ENCODE data around the gene CAPZA1. TPM values are rescaled to one million over a fixed set of nuclear protein-coding genes. Genes with fewer than 3 reads are reported as not detected.

The CAPZA1 gene
- total and polyA plus RNA-seq, 2 donors (not counting 3 experiments of a cell fraction or from before 2014, with no cell fraction given) = 77.1 to 183 TPM

- FAIRE-seq (peak; percentile 88), DNase-seq (ENCODE audit: low read depth, low spot score) (peak; percentile 88)
- H3K9ac ChIP-seq (replicated peaks; ENCODE audit: extremely low read depth, insufficient read depth, low read length) = peak overlapping the region; percentile 66
- H3K4me1 ChIP-seq (ENCODE audit: control insufficient read depth, extremely low read depth, insufficient read depth, low read length) = peaks cover 37% of the 10 kb centered on the region
- no peaks in the 10 kb centered on the region for H4K20me1 ChIP-seq (replicated peaks; ENCODE audit: control insufficient read depth, extremely low read depth, insufficient read depth, low read length)
- H3K9me3 ChIP-seq (replicated peaks; ENCODE audit: control insufficient read depth, insufficient read depth, low read length) = no peaks in the 10 kb centered on the region
- peak overlapping the region; percentile 41 to 89 (median 81) for H3K4me3 ChIP-seq (replicated peaks in 1 of 3; ENCODE audit: insufficient read depth in 1 of 3, low read depth in 1 of 3, low read length in 3 of 3)
- dilution Hi-C loops (cut with MboI; ENCODE audit: extremely low pct_ligation_motif_present, low sequenced_read_pairs) (no loop called here), intact Hi-C loops (cut with micrococcal nuclease) (loop anchor here (1.0 to 5.0 kb wide), 7 partner anchors 8 to 1050 kb away; partner anchors contain the start of genes PHTF1 and PPM1J)
- peaks cover 45% of the 10 kb centered on the region for H3K79me2 ChIP-seq (ENCODE audit: control insufficient read depth, insufficient read depth, low read length)
- H2AFZ ChIP-seq (ENCODE audit: low read depth, low read length) = peak overlapping the region; percentile 68
- H3K9me1 ChIP-seq (replicated peaks; ENCODE audit: control insufficient read depth, extremely low read depth, insufficient read depth, low read length) = no peaks in the 10 kb centered on the region
- peak overlapping the region; percentile 57 for H3K4me2 ChIP-seq (ENCODE audit: insufficient read depth, low read length)
- H3K27me3 ChIP-seq (ENCODE audit: control insufficient read depth in 2 of 2, insufficient read depth in 2 of 2, low read length in 2 of 2) = no peaks in the 10 kb centered on the region
- peak overlapping the region; percentile 88 for H3K27ac ChIP-seq (ENCODE audit: insufficient read depth, low read depth, low read length)
- ChIA-PET POLR2A (interaction anchor here (1.0 kb wide), 1 partner anchor 313 kb away, joined by 4 read pairs; no protein-coding TSS in a partner anchor), CTCF (interaction anchor here (0.9 to 3.6 kb wide), 10 partner anchors 8 to 409 kb away, joined by 3 to 37 read pairs (median 6); partner anchors contain the start of genes MOV10 and PPM1J)
- peak; percentile 9 for TF ChIP-seq POLR2AphosphoS5 (IDR thresholded peaks at IDR 0.05; ENCODE audit: insufficient read depth, low read depth, low read length)
- TF ChIP-seq GATA2 (IDR thresholded peaks at IDR 0.05; ENCODE audit: insufficient read depth, insufficient read length, low read depth, low read length) = no peak
- no peak for TF ChIP-seq MYC (IDR thresholded peaks at IDR 0.05; ENCODE audit: low read depth, low read length)
- TF ChIP-seq EZH2 (IDR thresholded peaks at IDR 0.05; ENCODE audit: borderline replicate concordance, low read depth, low read length, severe bottlenecking) = no peak
- TF ChIP-seq CTCF (IDR thresholded peaks at IDR 0.05; ENCODE audit: extremely low read depth in 1 of 2, insufficient read depth in 1 of 2, low read depth in 1 of 2, low read length in 2 of 2) = peak; percentile 97 to 98
- TF ChIP-seq POLR2A (IDR thresholded peaks at IDR 0.05; ENCODE audit: low read depth, low read length) = no peak
- no peak for TF ChIP-seq MAX (IDR thresholded peaks at IDR 0.05; ENCODE audit: insufficient read depth, insufficient read length)
- no peak for TF ChIP-seq JUN (IDR thresholded peaks at IDR 0.05; ENCODE audit: borderline replicate concordance, insufficient read depth, insufficient read length, low read depth)
- BruUV-seq (replicated peaks) = no TSS peak
- H3K36me3 ChIP-seq (ENCODE audit: control insufficient read depth in 2 of 2, extremely low read depth in 1 of 2, insufficient read depth in 2 of 2, low read length in 2 of 2) = peaks cover 6% of the 10 kb centered on the region in 2 experiments
Observed at GRCh38 chr1:112707221-112708001, 87.8 kb downstream of the CAPZA1 start.

Measured in endothelial cell of umbilical vein (primary cell).